Measurements from ENCODE around the gene AQP10. TPM values are rescaled to one million over a fixed set of nuclear protein-coding genes. Genes with fewer than 3 reads are reported as not detected.

AQP10 gene
- total and polyA plus RNA-seq, 9 of the 15 experiments (the other 6 are each of a cell fraction or from before 2014, with no cell fraction given) = 0.37 to 9.7 (median 1.9) TPM

DNA sequence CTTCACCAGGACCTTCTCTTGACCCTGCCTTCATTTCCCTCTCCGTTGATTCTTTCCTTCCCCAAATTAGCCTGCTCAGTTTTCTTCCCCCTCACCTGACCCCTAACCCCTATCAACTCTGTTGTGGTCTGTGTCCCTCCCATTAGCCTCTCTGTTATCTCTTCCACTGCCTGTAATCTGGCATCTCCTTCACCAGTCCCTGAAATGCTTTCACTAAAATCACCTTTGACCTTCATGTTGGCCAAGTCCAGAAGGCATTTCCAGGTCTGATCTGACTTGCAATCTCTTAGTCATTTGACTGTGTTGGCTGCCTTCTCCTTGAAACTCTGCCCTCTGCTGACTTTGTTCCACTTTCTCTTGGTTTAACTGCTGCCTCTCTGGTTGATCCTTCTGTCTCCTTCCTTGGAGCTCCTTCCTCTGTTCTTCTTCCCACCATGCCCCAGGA is 32.6 kb downstream of the AQP10 start (continued):
- no peak for TF ChIP-seq SNIP1 (IDR thresholded peaks at IDR 0.05; ENCODE audit: low read depth)
- peak; percentile 57; the same call in 1 of the 2 replicates for TF ChIP-seq SMARCC2 (IDR thresholded peaks at IDR 0.05; ENCODE audit: low read depth)
- TF ChIP-seq FOSL1 (tag; conservative IDR thresholded peaks at IDR 0.05) = peak; percentile 84
- peak; percentile 64 to 87; a peak in 3 of 4 replicates for TF ChIP-seq TRIM24 (IDR thresholded peaks at IDR 0.05)
- peak; percentile 90 for TF ChIP-seq GATA2 (CRISPR knock-in tag; IDR thresholded peaks at IDR 0.05)
- 0 out of 2 replicates have a peak, but pooled peaks have one; percentile 16 for TF ChIP-seq GABPA (tag; conservative IDR thresholded peaks at IDR 0.05; ENCODE audit: low read depth)
- TF ChIP-seq TAL1 (IDR thresholded peaks at IDR 0.05) = peak; percentile 75
- TF ChIP-seq, protein P1, sequence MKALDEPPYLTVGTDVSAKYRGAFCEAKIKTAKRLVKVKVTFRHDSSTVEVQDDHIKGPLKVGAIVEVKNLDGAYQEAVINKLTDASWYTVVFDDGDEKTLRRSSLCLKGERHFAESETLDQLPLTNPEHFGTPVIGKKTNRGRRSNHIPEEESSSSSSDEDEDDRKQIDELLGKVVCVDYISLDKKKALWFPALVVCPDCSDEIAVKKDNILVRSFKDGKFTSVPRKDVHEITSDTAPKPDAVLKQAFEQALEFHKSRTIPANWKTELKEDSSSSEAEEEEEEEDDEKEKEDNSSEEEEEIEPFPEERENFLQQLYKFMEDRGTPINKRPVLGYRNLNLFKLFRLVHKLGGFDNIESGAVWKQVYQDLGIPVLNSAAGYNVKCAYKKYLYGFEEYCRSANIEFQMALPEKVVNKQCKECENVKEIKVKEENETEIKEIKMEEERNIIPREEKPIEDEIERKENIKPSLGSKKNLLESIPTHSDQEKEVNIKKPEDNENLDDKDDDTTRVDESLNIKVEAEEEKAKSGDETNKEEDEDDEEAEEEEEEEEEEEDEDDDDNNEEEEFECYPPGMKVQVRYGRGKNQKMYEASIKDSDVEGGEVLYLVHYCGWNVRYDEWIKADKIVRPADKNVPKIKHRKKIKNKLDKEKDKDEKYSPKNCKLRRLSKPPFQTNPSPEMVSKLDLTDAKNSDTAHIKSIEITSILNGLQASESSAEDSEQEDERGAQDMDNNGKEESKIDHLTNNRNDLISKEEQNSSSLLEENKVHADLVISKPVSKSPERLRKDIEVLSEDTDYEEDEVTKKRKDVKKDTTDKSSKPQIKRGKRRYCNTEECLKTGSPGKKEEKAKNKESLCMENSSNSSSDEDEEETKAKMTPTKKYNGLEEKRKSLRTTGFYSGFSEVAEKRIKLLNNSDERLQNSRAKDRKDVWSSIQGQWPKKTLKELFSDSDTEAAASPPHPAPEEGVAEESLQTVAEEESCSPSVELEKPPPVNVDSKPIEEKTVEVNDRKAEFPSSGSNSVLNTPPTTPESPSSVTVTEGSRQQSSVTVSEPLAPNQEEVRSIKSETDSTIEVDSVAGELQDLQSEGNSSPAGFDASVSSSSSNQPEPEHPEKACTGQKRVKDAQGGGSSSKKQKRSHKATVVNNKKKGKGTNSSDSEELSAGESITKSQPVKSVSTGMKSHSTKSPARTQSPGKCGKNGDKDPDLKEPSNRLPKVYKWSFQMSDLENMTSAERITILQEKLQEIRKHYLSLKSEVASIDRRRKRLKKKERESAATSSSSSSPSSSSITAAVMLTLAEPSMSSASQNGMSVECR (CRISPR knock-in tag; IDR thresholded peaks at IDR 0.05) = peak; percentile 49; the same call in 1 of the 2 replicates
- TF ChIP-seq NFE2 (IDR thresholded peaks at IDR 0.05; ENCODE audit: low read depth) = peak; percentile 70
- peak; percentile 98 for TF ChIP-seq ESRRA (IDR thresholded peaks at IDR 0.05; ENCODE audit: borderline replicate concordance, low read depth)
- peak; percentile 70 to 72; a peak in 2 of 4 replicates for TF ChIP-seq FOXK2 (conservative IDR thresholded peaks at IDR 0.05 in 1 of 2, IDR thresholded peaks at IDR 0.05 in 1 of 2; ENCODE audit: low read depth in 2 of 2)
- peak; percentile 19 for TF ChIP-seq ASH1L (IDR thresholded peaks at IDR 0.05; ENCODE audit: borderline replicate concordance, low read depth, partially characterized antibody)
- TF ChIP-seq CAMTA2 (CRISPR knock-in tag; conservative IDR thresholded peaks at IDR 0.05) = no peak
- TF ChIP-seq STAT5A (IDR thresholded peaks at IDR 0.05; ENCODE audit: borderline replicate concordance, low read length) = peak; percentile 50; the same call in 1 of the 2 replicates
- TF ChIP-seq KHSRP (IDR thresholded peaks at IDR 0.05) = peak; percentile 45; the same call in 1 of the 2 replicates
- no peak for TF ChIP-seq CHD4 (IDR thresholded peaks at IDR 0.05; ENCODE audit: insufficient read depth, insufficient replicate concordance, low read depth, low read length, poor library complexity, severe bottlenecking)
- no peak for TF ChIP-seq ZNF143 (CRISPR knock-in tag; IDR thresholded peaks at IDR 0.05)
- TF ChIP-seq, protein P2, sequence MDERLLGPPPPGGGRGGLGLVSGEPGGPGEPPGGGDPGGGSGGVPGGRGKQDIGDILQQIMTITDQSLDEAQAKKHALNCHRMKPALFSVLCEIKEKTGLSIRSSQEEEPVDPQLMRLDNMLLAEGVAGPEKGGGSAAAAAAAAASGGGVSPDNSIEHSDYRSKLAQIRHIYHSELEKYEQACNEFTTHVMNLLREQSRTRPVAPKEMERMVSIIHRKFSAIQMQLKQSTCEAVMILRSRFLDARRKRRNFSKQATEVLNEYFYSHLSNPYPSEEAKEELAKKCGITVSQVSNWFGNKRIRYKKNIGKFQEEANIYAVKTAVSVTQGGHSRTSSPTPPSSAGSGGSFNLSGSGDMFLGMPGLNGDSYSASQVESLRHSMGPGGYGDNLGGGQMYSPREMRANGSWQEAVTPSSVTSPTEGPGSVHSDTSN (CRISPR knock-in tag; IDR thresholded peaks at IDR 0.05; ENCODE audit: low read depth) = no peak
- TF ChIP-seq, protein P2 (tag; conservative IDR thresholded peaks at IDR 0.05; ENCODE audit: low read depth) = 0 out of 2 replicates have a peak, but pooled peaks have one; percentile 33
- TF ChIP-seq, protein P3, sequence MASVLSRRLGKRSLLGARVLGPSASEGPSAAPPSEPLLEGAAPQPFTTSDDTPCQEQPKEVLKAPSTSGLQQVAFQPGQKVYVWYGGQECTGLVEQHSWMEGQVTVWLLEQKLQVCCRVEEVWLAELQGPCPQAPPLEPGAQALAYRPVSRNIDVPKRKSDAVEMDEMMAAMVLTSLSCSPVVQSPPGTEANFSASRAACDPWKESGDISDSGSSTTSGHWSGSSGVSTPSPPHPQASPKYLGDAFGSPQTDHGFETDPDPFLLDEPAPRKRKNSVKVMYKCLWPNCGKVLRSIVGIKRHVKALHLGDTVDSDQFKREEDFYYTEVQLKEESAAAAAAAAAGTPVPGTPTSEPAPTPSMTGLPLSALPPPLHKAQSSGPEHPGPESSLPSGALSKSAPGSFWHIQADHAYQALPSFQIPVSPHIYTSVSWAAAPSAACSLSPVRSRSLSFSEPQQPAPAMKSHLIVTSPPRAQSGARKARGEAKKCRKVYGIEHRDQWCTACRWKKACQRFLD (CRISPR knock-in tag; IDR thresholded peaks at IDR 0.05) = no peak
- peak; percentile 54 for TF ChIP-seq TCF3 (CRISPR knock-in tag; IDR thresholded peaks at IDR 0.05)
- TF ChIP-seq CHD2 (IDR thresholded peaks at IDR 0.05; ENCODE audit: low read depth, low read length) = no peak
